Lower lobe of right lung (tissue), 2 donors: Measurements from ENCODE around the gene PRM3. TPM values are rescaled to one million over a fixed set of nuclear protein-coding genes. Genes with fewer than 3 reads are reported as not detected.
A peak's percentile ranks its signal among the peaks of the same experiment; 100 is the strongest.

Experiments used
- ATAC-seq, 2 donors: fragments of 200-7000 bp; cut with Tn5 transposase; one replicate each; pipeline ENCODE4 v1.9.1; 2020 to 2022; ENCODE audit warnings: mild to moderate bottlenecking in 2 of 2, moderate library complexity in 2 of 2
- DNase-seq: peaks from one replicate; pipeline ENCODE4 v3.0.0-alpha.2; 2020
- H3K27ac ChIP-seq: fragments of 200-600 bp; one replicate; pipeline ENCODE4 v1.8.0; 2022
- H3K27me3 ChIP-seq: fragments of 200-600 bp; one replicate; pipeline ENCODE4 v1.8.0; 2022; ENCODE audit warnings: low read depth
- H3K36me3 ChIP-seq: fragments of 200-600 bp; one replicate; pipeline ENCODE4 v1.8.0; 2022; ENCODE audit warnings: mild to moderate bottlenecking
- H3K4me1 ChIP-seq: fragments of 200-600 bp; one replicate; pipeline ENCODE4 v1.8.0; 2022
- H3K4me3 ChIP-seq: fragments of 200-600 bp; one replicate; pipeline ENCODE4 v1.8.0; 2022; ENCODE audit warnings: mild to moderate bottlenecking
- H3K9me3 ChIP-seq: fragments of 200-600 bp; one replicate; pipeline ENCODE4 v1.8.0; 2022
- intact Hi-C: fragments of 100-400 bp; cut with DNase I; formaldehyde crosslinking; loops from one replicate; pipeline ENCODE4 v1.11.0; 2022
- total RNA-seq: library from RNA; stranded (reverse); fragmentation: NEBNext Ultra II Directional; extraction: Animal tissue kit (Norgen Biotek cat#: 25700); gene quantifications from one replicate; pipeline ENCODE4 v1.2.1, GENCODE V29; 2021
- TF ChIP-seq, protein P1 (sequence below): fragments of 200-600 bp; IDR thresholded peaks from one replicate; pipeline ENCODE4 v1.8.0; 2022; ENCODE audit warnings: antibody characterized with exemption, mild to moderate bottlenecking
- donor health status: DM: no; HTN: yes; CAD: no; lungs with severe emphysema.

PRM3 gene
- total RNA-seq, 1 donor from 2014 or later: not detected

DNA sequence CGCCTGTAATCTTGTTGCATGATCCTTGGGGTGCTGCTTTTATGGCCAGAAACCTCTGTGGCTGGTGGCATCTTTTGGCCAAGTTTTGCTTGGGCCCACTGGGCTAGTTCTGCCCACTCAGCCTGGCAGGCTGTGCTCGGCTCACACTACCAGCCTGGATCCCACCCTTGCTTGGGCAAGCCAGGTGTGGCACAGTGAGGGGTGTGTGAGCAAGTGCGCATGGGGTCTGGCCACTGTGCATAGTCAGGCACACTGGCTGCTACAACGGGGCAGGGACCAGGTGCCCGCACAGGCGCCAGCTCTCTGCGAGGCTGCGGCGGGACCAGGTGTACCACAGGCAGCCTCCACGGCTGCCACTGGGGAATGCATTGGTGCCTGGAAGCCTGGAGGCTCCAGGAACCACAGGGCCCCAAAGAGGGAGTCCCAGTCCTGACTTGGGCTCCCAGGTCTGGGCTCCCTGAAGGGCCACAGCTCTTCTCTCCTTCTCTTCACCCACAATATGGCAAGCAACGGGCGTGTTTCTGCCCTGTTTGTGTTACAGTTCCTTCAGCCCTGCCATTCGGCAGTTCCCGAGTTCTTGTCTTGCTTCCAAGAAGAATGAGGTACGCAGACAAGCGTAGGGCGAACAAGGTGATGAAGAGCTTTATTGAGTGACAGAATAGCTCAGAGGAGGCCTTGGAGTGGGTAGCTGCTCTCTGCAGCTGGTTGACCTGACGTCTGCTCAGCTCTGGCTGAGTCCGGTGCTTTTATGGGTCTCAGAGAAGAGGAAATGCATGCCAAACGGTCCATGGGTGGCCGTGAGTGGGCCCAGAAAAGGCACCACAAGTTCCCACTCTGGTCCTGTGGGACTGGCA lies 34.4 kb upstream of the PRM3 start:
- intact Hi-C loops: no loop called here
- TF ChIP-seq, protein P1, sequence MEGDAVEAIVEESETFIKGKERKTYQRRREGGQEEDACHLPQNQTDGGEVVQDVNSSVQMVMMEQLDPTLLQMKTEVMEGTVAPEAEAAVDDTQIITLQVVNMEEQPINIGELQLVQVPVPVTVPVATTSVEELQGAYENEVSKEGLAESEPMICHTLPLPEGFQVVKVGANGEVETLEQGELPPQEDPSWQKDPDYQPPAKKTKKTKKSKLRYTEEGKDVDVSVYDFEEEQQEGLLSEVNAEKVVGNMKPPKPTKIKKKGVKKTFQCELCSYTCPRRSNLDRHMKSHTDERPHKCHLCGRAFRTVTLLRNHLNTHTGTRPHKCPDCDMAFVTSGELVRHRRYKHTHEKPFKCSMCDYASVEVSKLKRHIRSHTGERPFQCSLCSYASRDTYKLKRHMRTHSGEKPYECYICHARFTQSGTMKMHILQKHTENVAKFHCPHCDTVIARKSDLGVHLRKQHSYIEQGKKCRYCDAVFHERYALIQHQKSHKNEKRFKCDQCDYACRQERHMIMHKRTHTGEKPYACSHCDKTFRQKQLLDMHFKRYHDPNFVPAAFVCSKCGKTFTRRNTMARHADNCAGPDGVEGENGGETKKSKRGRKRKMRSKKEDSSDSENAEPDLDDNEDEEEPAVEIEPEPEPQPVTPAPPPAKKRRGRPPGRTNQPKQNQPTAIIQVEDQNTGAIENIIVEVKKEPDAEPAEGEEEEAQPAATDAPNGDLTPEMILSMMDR: no peak
- H3K36me3 ChIP-seq: no peaks in the 10 kb centered on the region
- peak overlapping the region; percentile 79 for H3K27ac ChIP-seq
- peaks cover 53% of the 10 kb centered on the region for H3K4me1 ChIP-seq
- H3K27me3 ChIP-seq: no peaks in the 10 kb centered on the region
- H3K9me3 ChIP-seq: no peaks in the 10 kb centered on the region
- DNase-seq (no peak), ATAC-seq (peak; percentile 6 to 15)
- no peak overlapping the region for H3K4me3 ChIP-seq

- Histone ChIP-seq H3K27ac (peak overlapping the region; percentile 79), H3K9me3 (no peaks in the 10 kb centered on the region), H3K4me3 (no peak overlapping the region), H3K27me3 (no peaks in the 10 kb centered on the region), H3K36me3 (no peaks in the 10 kb centered on the region), H3K4me1 (peaks cover 46% of the 10 kb centered on the region)
- intact Hi-C loops: no loop called here
- peak; percentile 76 to 77 for ATAC-seq
- TF ChIP-seq, protein P1: no peak
- no peak for DNase-seq
Observed at GRCh38 chr16:11306997-11307638, 33.7 kb upstream of the PRM3 start.

- TF ChIP-seq, protein P1: no peak
- Histone ChIP-seq H3K27ac (peak overlapping the region; percentile 68), H3K4me3 (no peak overlapping the region), H3K9me3 (no peaks in the 10 kb centered on the region), H3K36me3 (no peaks in the 10 kb centered on the region), H3K4me1 (peaks cover 41% of the 10 kb centered on the region), H3K27me3 (no peaks in the 10 kb centered on the region)
- DNase-seq: no peak
- intact Hi-C loops: no loop called here
- ATAC-seq: no peak
Observed at GRCh38 chr16:11306381-11306780, 33.0 kb upstream of the PRM3 start.

GRCh38 chr16:11303405-11304138 lies 30.1 kb upstream of the PRM3 start:
- peaks cover 18% of the 10 kb centered on the region for H3K4me1 ChIP-seq
- intact Hi-C loops: no loop called here
- no peaks in the 10 kb centered on the region for H3K9me3 ChIP-seq
- no peaks in the 10 kb centered on the region for H3K27me3 ChIP-seq
- DNase-seq: peak; percentile 60
- no peaks in the 10 kb centered on the region for H3K36me3 ChIP-seq
- peak overlapping the region; percentile 58 for H3K27ac ChIP-seq
- H3K4me3 ChIP-seq: no peak overlapping the region
- TF ChIP-seq, protein P1: no peak
- peak; percentile 83 to 87 for ATAC-seq

DNA sequence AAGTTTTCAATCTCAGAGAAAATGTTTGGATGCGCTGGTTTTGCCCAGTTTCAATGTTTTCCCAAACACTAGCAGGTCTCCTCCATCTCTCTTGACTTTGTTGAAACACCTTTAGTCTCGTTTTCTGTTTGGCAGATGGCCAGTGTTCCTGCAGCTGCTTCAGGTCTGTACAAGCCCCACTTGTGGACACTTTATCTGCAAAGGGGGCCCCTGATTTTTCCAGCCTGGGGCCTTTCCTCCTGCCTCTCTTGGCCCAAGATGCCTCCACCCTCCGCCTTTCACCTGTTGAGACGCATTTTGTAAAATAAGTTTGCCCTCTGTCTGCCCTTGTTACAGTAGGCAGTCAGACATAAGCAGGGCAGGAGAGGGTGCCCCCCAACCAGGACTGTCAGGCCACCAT lies 29.5 kb upstream of the PRM3 start:
- intact Hi-C loops: no loop called here
- Histone ChIP-seq H3K9me3 (no peaks in the 10 kb centered on the region), H3K4me1 (peaks cover 18% of the 10 kb centered on the region), H3K4me3 (no peak overlapping the region), H3K27ac (peak overlapping the region; percentile 58), H3K27me3 (no peaks in the 10 kb centered on the region), H3K36me3 (no peaks in the 10 kb centered on the region)
- ATAC-seq: no peak
- DNase-seq: no peak
- TF ChIP-seq, protein P1: no peak
